Prostate gland (tissue), 2 donors: ENCODE data around the gene PPP1R14C. TPM values are rescaled to one million over a fixed set of nuclear protein-coding genes. Genes with fewer than 3 reads are reported as not detected.

Source experiments
- DNase-seq: peaks from one replicate; pipeline ENCODE4 v3.0.0-alpha.2; 2019; ENCODE audit warnings: low spot score
- H3K27ac ChIP-seq, 2 donors: fragments of 200-600 bp; sonication (generic); 2 replicates each; pipeline ENCODE4 v1.5.1; 2017 to 2019
- H3K27me3 ChIP-seq: fragments of 200-600 bp; sonication (generic); replicated peaks from 2 replicates; pipeline ENCODE4 v1.5.1; 2019; ENCODE audit not compliant: insufficient read depth
- H3K36me3 ChIP-seq, 2 donors: fragments of 200-600 bp; sonication (generic); 1 replicate in 1 of 2; 2 replicates in 1 of 2; pipeline versions ENCODE4 v1.5.1 to v1.8.1; 2017 to 2019
- H3K4me1 ChIP-seq: fragments of 200-600 bp; sonication (generic); replicated peaks from 2 replicates; pipeline ENCODE4 v1.5.1; 2019
- H3K4me3 ChIP-seq, 2 donors: fragments of 200-600 bp; sonication (generic); 2 replicates each; pipeline ENCODE4 v1.5.1; 2017 to 2019
- H3K9me3 ChIP-seq: fragments of 200-600 bp; sonication (generic); 2 replicates; pipeline ENCODE4 v1.5.1; 2017
- CTCF ChIP-seq, 4 experiments: fragments of 200-600 bp in 2 of 4; fragments of 450-650 bp in 2 of 4; sonication (generic) in 2 of 4; IDR thresholded peaks; 1 replicate in 3 of 4; 2 replicates in 1 of 4; pipeline ENCODE4 v1.5.1; 2016 to 2019; ENCODE audit warnings: antibody characterized with exemption in 4 of 4, mild to moderate bottlenecking in 2 of 4, moderate library complexity in 2 of 4
- POLR2A ChIP-seq: fragments of 450-650 bp; IDR thresholded peaks from one replicate; pipeline ENCODE4 v1.6.1; 2016; ENCODE audit warnings: antibody characterized with exemption, mild to moderate bottlenecking
- POLR2AphosphoS5 ChIP-seq: sonication (generic); formaldehyde crosslinking; IDR thresholded peaks from one replicate; pipeline ENCODE4 v1.6.1; 2017; ENCODE audit warnings: antibody characterized with exemption
- WGBS: methylation state at CpG from one replicate; pipeline ENCODE4 v1.1.5; 2018; 5-methylcytosine and 5-hydroxymethylcytosine counted together
- intact Hi-C: fragments of 100-400 bp; cut with DNase I; formaldehyde crosslinking; loops from one replicate; pipeline ENCODE4 v1.14.2; 2022
- total RNA-seq, 2 donors: library from RNA; depleted of rRNA; stranded (reverse); fragments of >200 nt; gene quantifications; one replicate each; pipeline ENCODE4 v1.1.0, GENCODE V29; 2016

Gene PPP1R14C
- total RNA-seq, 2 donors from 2014 or later: 3.4 to 14.8 TPM

DNA sequence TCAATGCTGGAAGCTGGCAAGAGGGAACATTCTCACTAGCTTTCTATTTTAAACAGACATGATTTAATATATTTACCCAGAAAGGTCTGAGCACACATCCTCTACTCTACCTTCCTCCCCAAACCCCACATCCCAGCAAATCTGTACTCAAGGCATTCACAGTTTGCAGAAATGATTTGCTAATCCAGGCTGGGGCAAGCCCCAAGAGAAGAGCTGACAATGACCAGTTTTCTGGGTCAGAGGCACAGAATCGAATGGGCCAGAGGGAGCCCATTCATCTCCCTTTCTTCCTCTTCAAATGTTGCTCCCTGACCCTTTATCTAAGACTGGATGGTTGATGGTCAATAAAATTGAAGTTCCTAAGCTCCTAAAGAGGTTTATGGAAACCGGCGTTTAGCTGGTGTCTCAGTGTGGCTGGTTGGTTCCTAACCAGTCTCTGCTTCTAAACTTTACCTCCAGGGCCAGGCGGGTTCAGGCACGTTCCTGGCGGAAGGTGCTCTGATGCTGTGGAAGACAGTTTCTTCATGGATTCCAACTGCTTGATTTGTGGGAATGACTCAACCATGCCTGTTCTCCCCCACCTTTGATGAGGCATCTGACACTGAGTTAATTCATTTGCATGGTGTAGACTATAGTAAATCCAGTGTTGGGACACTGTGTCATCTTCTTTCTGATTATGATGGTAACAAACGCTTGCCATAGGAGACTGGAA, 129.6 kb downstream of the PPP1R14C start:
- Histone ChIP-seq H3K4me3 (no peak overlapping the region), H3K4me1 (no peaks in the 10 kb centered on the region), H3K27me3 (no peaks in the 10 kb centered on the region), H3K27ac (peak overlapping the region; percentile 12 to 25), H3K36me3 (no peaks in the 10 kb centered on the region), H3K9me3 (no peaks in the 10 kb centered on the region)
- DNase-seq: peak; percentile 65
- intact Hi-C loops: no loop called here
- 62% methylated on average over 7 of the region's 7 CpGs for WGBS
- TF ChIP-seq POLR2A (no peak), POLR2AphosphoS5 (no peak), CTCF (IDR thresholded peaks at IDR 0.05) (no peak)

GRCh38 chr6:150272976-150273315, 130.1 kb downstream of the PPP1R14C start:
- no peaks in the 10 kb centered on the region for H3K36me3 ChIP-seq
- H3K27me3 ChIP-seq: no peaks in the 10 kb centered on the region
- H3K27ac ChIP-seq: no peak overlapping the region
- no peaks in the 10 kb centered on the region for H3K4me1 ChIP-seq
- WGBS: 66% methylated on average over 2 of the region's 2 CpGs
- no peak for TF ChIP-seq POLR2A
- no peak for TF ChIP-seq CTCF (IDR thresholded peaks at IDR 0.05)
- no peak for TF ChIP-seq POLR2AphosphoS5
- H3K4me3 ChIP-seq: no peak overlapping the region
- no peak for DNase-seq
- H3K9me3 ChIP-seq: no peaks in the 10 kb centered on the region
- intact Hi-C loops: no loop called here

DNA sequence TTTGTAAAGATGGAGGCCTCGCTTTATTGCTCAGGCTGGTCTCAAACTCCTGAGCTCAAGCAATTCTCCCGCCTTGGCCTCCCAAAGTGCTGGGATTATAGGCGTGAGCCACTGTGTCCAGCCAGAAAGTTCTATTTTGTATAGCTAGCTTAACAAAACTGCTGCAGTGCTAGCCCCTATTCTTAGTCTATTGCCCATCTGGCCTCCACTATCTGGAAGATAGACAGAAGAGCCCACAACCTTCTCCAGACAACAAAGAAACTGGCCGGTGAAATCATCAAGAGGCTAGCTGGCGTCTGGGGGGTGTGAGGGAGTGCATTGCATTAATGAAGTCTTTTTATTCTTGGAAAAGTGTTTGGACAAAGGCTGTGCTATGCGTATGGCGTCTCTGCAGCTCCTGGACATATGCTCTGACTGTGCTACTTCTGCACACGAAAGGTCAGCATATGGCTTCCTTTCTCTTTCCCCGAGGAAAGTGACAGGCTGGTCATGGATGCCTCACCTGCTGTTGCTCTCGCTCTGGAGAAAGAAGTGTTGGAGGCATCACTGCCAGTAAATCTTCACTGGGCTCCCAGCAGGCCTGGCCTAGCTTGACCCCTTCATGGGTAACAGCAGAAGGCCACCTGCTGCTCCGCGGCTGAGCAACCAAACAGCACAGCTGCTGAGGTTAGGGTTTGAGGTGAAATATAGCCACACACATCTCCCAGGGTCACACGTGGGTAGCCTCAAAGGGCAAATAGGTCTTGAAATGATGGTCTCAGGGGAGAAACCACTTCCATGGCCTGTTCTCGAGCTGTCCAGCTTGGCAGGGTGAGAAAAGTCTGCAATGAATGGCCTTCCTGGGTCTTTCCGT, 130.8 kb downstream of the PPP1R14C start:
- Histone ChIP-seq H3K9me3 (no peaks in the 10 kb centered on the region), H3K36me3 (no peaks in the 10 kb centered on the region), H3K4me1 (no peaks in the 10 kb centered on the region), H3K4me3 (no peak overlapping the region), H3K27ac (no peak overlapping the region), H3K27me3 (no peaks in the 10 kb centered on the region)
- WGBS: 92% methylated on average over 15 of the region's 15 CpGs
- TF ChIP-seq CTCF (IDR thresholded peaks at IDR 0.05) (no peak), POLR2A (no peak), POLR2AphosphoS5 (no peak)
- intact Hi-C loops: no loop called here
- DNase-seq: no peak

DNA sequence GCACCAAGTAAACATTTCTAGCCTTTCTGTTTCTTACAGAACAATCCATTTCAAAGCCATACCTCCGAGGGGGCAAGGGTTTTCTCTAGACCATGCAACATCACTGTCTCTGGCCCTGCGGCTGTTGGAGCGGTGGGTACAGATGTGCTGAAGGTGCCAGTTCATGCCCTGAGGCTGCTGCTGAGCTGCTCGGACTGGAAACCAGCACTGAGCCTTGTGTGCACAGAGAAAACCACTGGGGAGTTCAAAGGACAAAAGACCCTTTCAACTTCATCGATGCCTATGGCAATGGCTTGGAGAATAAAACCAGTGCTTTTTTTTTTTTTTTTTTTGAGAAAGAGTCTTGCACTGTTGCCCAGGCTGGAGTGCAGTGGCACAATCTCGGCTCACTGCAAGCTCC, 132.6 kb downstream of the PPP1R14C start:
- no peaks in the 10 kb centered on the region for H3K9me3 ChIP-seq
- WGBS: 71% methylated on average over 6 of the region's 6 CpGs
- intact Hi-C loops: no loop called here
- H3K27me3 ChIP-seq: no peaks in the 10 kb centered on the region
- H3K36me3 ChIP-seq: no peaks in the 10 kb centered on the region
- H3K27ac ChIP-seq: no peak overlapping the region
- DNase-seq: no peak
- no peak for TF ChIP-seq POLR2A
- TF ChIP-seq CTCF (IDR thresholded peaks at IDR 0.05): no peak
- TF ChIP-seq POLR2AphosphoS5: no peak
- no peaks in the 10 kb centered on the region for H3K4me1 ChIP-seq
- no peak overlapping the region for H3K4me3 ChIP-seq
